Upper lobe of left lung (tissue), 4 donors: Measurements from ENCODE around the gene RELB.

Experiments
- EP300 ChIP-seq, 4 donors: sonication (generic); formaldehyde crosslinking; IDR thresholded peaks; one replicate each; pipeline ENCODE4 v1.5.1; 2017; ENCODE audit warnings: antibody characterized with exemption in 4 of 4, control low read depth in 2 of 4
- POLR2A ChIP-seq, 4 donors: fragments of 450-650 bp; IDR thresholded peaks; one replicate each; pipeline ENCODE4 v1.5.1; 2016 to 2017; ENCODE audit warnings: antibody characterized with exemption in 4 of 4, mild to moderate bottlenecking in 2 of 4
- POLR2AphosphoS5 ChIP-seq, 2 donors: sonication (generic); formaldehyde crosslinking; IDR thresholded peaks; one replicate each; pipeline ENCODE4 v1.5.1; 2017; ENCODE audit warnings: antibody characterized with exemption in 2 of 2

GRCh38 chr19:44968118-44968517, 33.1 kb upstream of the RELB start:
- TF ChIP-seq POLR2A (IDR thresholded peaks at IDR 0.05) (no peak), EP300 (IDR thresholded peaks at IDR 0.05) (no peak), POLR2AphosphoS5 (IDR thresholded peaks at IDR 0.05) (no peak)
